22Rv1 (cell line): Measurements from ENCODE around the gene RHOG.

ENCODE experiments used
- CTCF ChIP-seq: fragments of 450-650 bp; IDR thresholded peaks from 2 replicates; pipeline ENCODE4 v1.5.1; 2017; ENCODE audit warnings: mild to moderate bottlenecking
- ZFX ChIP-seq: fragments of 450-650 bp; IDR thresholded peaks from 2 replicates; pipeline ENCODE4 v1.6.1; 2017; ENCODE audit warnings: antibody characterized with exemption, borderline replicate concordance

- TF ChIP-seq CTCF: no peak
- TF ChIP-seq ZFX: no peak
Measured at GRCh38 chr11:3786781-3787428, 53.9 kb downstream of the RHOG start.
